SH-SY5Y (cell line): ENCODE results near the gene NKAIN4.

Experiments
- GATA2 ChIP-seq: IDR thresholded peaks from 2 replicates; pipeline ENCODE4 v1.6.1; 2011; ENCODE audit warnings: mild to moderate bottlenecking, low read depth, low read length
- GATA3 ChIP-seq: IDR thresholded peaks from 2 replicates; pipeline ENCODE4 v1.6.1; 2011; ENCODE audit warnings: low read depth, mild to moderate bottlenecking, low read length, moderate library complexity

DNA sequence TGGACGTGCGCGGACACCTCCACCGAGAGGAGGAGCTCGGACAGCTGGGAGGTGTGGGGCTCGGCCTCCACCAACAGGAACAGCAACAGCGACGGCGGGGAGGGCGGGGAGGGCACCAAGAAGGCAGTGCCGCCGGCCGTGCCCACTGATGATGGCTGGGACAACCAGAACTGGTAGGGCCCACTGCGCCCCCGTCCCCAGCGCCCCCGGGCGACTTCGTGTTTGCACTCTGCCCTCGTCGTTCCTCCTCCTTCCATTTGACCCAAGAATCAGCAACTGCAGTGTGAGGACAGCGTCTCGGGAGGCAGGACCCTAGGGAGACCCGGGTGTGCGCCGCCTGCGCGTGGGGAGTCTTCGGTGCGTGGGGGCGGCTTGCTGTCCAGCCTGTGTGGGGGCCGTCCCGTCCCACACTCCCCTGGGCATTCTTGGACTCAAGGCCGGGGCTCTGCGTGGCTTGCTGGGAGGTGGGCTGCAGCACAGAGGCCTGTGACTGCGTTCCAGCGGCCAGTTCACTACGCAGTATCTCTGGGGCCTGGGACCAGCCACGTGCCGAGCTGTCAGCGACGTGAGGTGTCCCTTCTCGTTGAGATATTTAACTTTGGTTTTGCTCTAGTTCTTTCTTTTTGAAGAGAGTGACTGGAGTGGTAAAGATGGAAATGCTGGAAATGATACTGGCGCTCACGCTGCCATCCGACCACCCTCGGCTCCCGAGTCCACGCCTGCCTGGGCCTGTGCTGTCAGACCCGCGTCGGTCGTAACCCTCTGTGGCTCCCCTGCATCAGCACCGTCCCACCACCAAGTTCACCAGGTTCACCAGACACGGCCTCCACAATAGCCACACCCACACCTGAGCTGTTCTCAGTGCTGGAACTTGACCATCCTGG is 33.7 kb upstream of the NKAIN4 start:
- no peak for TF ChIP-seq GATA2
- TF ChIP-seq GATA3 = no peak
